ENCODE results near the gene VAT1L. TPM values are rescaled to one million over a fixed set of nuclear protein-coding genes. Genes with fewer than 3 reads are reported as not detected.

VAT1L gene
- total RNA-seq, 1 donor from 2014 or later, result 6.4 TPM

GRCh38 chr16:77897129-77897437, 108.7 kb downstream of the VAT1L start:
- Histone ChIP-seq H3K4me3 (no peak overlapping the region), H3K27ac (no peak overlapping the region), H3K9me3 (no peaks in the 10 kb centered on the region), H3K36me3 (no peaks in the 10 kb centered on the region), H3K4me1 (no peaks in the 10 kb centered on the region), H3K27me3 (no peaks in the 10 kb centered on the region)
- DNase-seq (ENCODE audit: extremely low spot score in 2 of 2), result no peak
- no peak for TF ChIP-seq CTCF (IDR thresholded peaks at IDR 0.05)
- no peak for TF ChIP-seq POLR2AphosphoS5 (IDR thresholded peaks at IDR 0.05; ENCODE audit: insufficient read depth in 1 of 2, low read depth in 1 of 2)
- TF ChIP-seq POLR2A (IDR thresholded peaks at IDR 0.05), result no peak
- intact Hi-C loops (cut with DNase I), result no loop called here

- Histone ChIP-seq H3K27me3 (no peaks in the 10 kb centered on the region), H3K4me1 (no peaks in the 10 kb centered on the region), H3K4me3 (no peak overlapping the region), H3K27ac (no peak overlapping the region), H3K36me3 (no peaks in the 10 kb centered on the region), H3K9me3 (no peaks in the 10 kb centered on the region)
- intact Hi-C loops (cut with DNase I), result no loop called here
- DNase-seq (ENCODE audit: extremely low spot score in 2 of 2), result no peak
- TF ChIP-seq POLR2AphosphoS5 (IDR thresholded peaks at IDR 0.05; ENCODE audit: insufficient read depth in 1 of 2, low read depth in 1 of 2) (no peak), POLR2A (IDR thresholded peaks at IDR 0.05) (no peak), CTCF (IDR thresholded peaks at IDR 0.05) (no peak)
Measured at GRCh38 chr16:77897831-77898605, 109.7 kb downstream of the VAT1L start.

GRCh38 chr16:77898671-77899211, 110.4 kb downstream of the VAT1L start:
- Histone ChIP-seq H3K36me3 (no peaks in the 10 kb centered on the region), H3K27ac (no peak overlapping the region), H3K4me3 (no peak overlapping the region), H3K4me1 (no peaks in the 10 kb centered on the region), H3K27me3 (no peaks in the 10 kb centered on the region), H3K9me3 (no peaks in the 10 kb centered on the region)
- intact Hi-C loops (cut with DNase I), result no loop called here
- DNase-seq (ENCODE audit: extremely low spot score in 2 of 2), result no peak
- TF ChIP-seq POLR2A (IDR thresholded peaks at IDR 0.05) (no peak), POLR2AphosphoS5 (IDR thresholded peaks at IDR 0.05; ENCODE audit: insufficient read depth in 1 of 2, low read depth in 1 of 2) (no peak), CTCF (IDR thresholded peaks at IDR 0.05) (no peak)

GRCh38 chr16:77899416-77899815, 111.1 kb downstream of the VAT1L start:
- no peak overlapping the region for H3K27ac ChIP-seq
- H3K27me3 ChIP-seq, result no peaks in the 10 kb centered on the region
- no peaks in the 10 kb centered on the region for H3K4me1 ChIP-seq
- H3K36me3 ChIP-seq, result no peaks in the 10 kb centered on the region
- H3K4me3 ChIP-seq, result no peak overlapping the region
- intact Hi-C loops (cut with DNase I), result no loop called here
- DNase-seq (ENCODE audit: extremely low spot score in 2 of 2), result no peak
- no peaks in the 10 kb centered on the region for H3K9me3 ChIP-seq
- TF ChIP-seq POLR2AphosphoS5 (IDR thresholded peaks at IDR 0.05; ENCODE audit: insufficient read depth in 1 of 2, low read depth in 1 of 2) (no peak), POLR2A (IDR thresholded peaks at IDR 0.05) (no peak), CTCF (IDR thresholded peaks at IDR 0.05) (no peak)

GRCh38 chr16:77905374-77905920, 117.1 kb downstream of the VAT1L start:
- no peaks in the 10 kb centered on the region for H3K27me3 ChIP-seq
- no peaks in the 10 kb centered on the region for H3K36me3 ChIP-seq
- H3K27ac ChIP-seq, result no peak overlapping the region
- TF ChIP-seq CTCF (IDR thresholded peaks at IDR 0.05) (no peak), POLR2A (IDR thresholded peaks at IDR 0.05) (no peak), POLR2AphosphoS5 (IDR thresholded peaks at IDR 0.05; ENCODE audit: insufficient read depth in 1 of 2, low read depth in 1 of 2) (no peak)
- H3K9me3 ChIP-seq, result no peaks in the 10 kb centered on the region
- no peak overlapping the region for H3K4me3 ChIP-seq
- no peak for DNase-seq (ENCODE audit: extremely low spot score in 2 of 2)
- H3K4me1 ChIP-seq, result no peaks in the 10 kb centered on the region
- intact Hi-C loops (cut with DNase I), result no loop called here

All from vagina (tissue), 2 donors.